Mesenchymal stem cell (in vitro differentiated cells and primary cell): Measurements from ENCODE around the gene AKAP7.

Experiments
- DNase-seq: peaks from one replicate; pipeline ENCODE4 v3.0.0-alpha.2; 2013
- H2AFZ ChIP-seq: one replicate; pipeline ENCODE4 v1.6.1; 2013; ENCODE audit warnings: low read depth, mild to moderate bottlenecking, control low read depth, inconsistent platforms, low read length, moderate library complexity
- H2AK5ac ChIP-seq: 2 replicates; pipeline ENCODE4 v1.6.1; 2013; ENCODE audit warnings: low read length, moderate library complexity, mild to moderate bottlenecking, inconsistent platforms; ENCODE audit not compliant: severe bottlenecking
- H2BK120ac ChIP-seq: one replicate; pipeline ENCODE4 v1.6.1; 2013; ENCODE audit warnings: low read depth, mild to moderate bottlenecking, inconsistent platforms, low read length, moderate library complexity
- H2BK12ac ChIP-seq, 2 experiments: one replicate each; pipeline ENCODE4 v1.6.1; 2013; ENCODE audit warnings: inconsistent platforms in 2 of 2, low read length in 2 of 2, mild to moderate bottlenecking in 2 of 2, moderate library complexity in 2 of 2, control low read depth in 1 of 2
- H2BK15ac ChIP-seq: one replicate; pipeline ENCODE4 v1.6.1; 2013; ENCODE audit warnings: mild to moderate bottlenecking, low read depth, inconsistent platforms; ENCODE audit not compliant: poor library complexity, severe bottlenecking
- H2BK5ac ChIP-seq: 2 replicates; pipeline ENCODE4 v1.6.1; 2013; ENCODE audit warnings: low read depth, mild to moderate bottlenecking, low read length, control low read depth, inconsistent platforms; ENCODE audit not compliant: poor library complexity, severe bottlenecking
- H3K14ac ChIP-seq, 2 experiments: one replicate each; pipeline ENCODE4 v1.6.1; 2013; ENCODE audit warnings: inconsistent platforms in 2 of 2, low read length in 2 of 2, control low read depth in 1 of 2, mild to moderate bottlenecking in 1 of 2, moderate library complexity in 1 of 2
- H3K18ac ChIP-seq, 2 experiments: one replicate each; pipeline ENCODE4 v1.6.1; 2013; ENCODE audit warnings: inconsistent platforms in 2 of 2, low read length in 2 of 2, control low read depth in 1 of 2, low read depth in 1 of 2, mild to moderate bottlenecking in 1 of 2
- H3K23ac ChIP-seq, 2 experiments: one replicate each; pipeline ENCODE4 v1.6.1; 2013; ENCODE audit warnings: inconsistent platforms in 2 of 2, low read length in 2 of 2, mild to moderate bottlenecking in 2 of 2, moderate library complexity in 2 of 2, control low read depth in 1 of 2
- H3K27ac ChIP-seq: 2 replicates; pipeline ENCODE4 v1.5.1; 2013; ENCODE audit warnings: mild to moderate bottlenecking, moderate library complexity, low read length, control low read depth, inconsistent platforms; ENCODE audit not compliant: poor library complexity, severe bottlenecking
- H3K27me3 ChIP-seq, 2 experiments: 2 replicates each; pipeline versions ENCODE4 v1.6.1 to v1.7.0; 2013; ENCODE audit warnings: low read length in 2 of 2, mild to moderate bottlenecking in 2 of 2, moderate library complexity in 2 of 2, control low read depth in 1 of 2, inconsistent platforms in 1 of 2; ENCODE audit not compliant: control insufficient read depth in 1 of 2, insufficient read depth in 1 of 2
- H3K36me3 ChIP-seq, 2 experiments: 2 replicates each; pipeline versions ENCODE4 v1.6.1 to v1.7.0; 2013; ENCODE audit warnings: low read length in 2 of 2, control low read depth in 1 of 2, inconsistent platforms in 1 of 2, low read depth in 1 of 2, mild to moderate bottlenecking in 1 of 2; ENCODE audit not compliant: insufficient read depth in 2 of 2, control insufficient read depth in 1 of 2
- H3K4ac ChIP-seq, 2 experiments: one replicate each; pipeline ENCODE4 v1.6.1; 2013; ENCODE audit warnings: inconsistent platforms in 2 of 2, low read length in 2 of 2, mild to moderate bottlenecking in 2 of 2, moderate library complexity in 2 of 2, control low read depth in 1 of 2, low read depth in 1 of 2
- H3K4me1 ChIP-seq: 2 replicates; pipeline ENCODE4 v1.6.1; 2013; ENCODE audit warnings: low read depth, low read length, control low read depth; ENCODE audit not compliant: control insufficient read depth, insufficient read depth
- H3K4me2 ChIP-seq: 2 replicates; pipeline ENCODE4 v1.6.1; 2013; ENCODE audit warnings: low read length, mild to moderate bottlenecking, inconsistent platforms; ENCODE audit not compliant: poor library complexity, severe bottlenecking
- H3K4me3 ChIP-seq, 2 experiments: 2 replicates each; pipeline versions ENCODE4 v1.5.1 to v1.7.0; 2013; ENCODE audit warnings: low read length in 2 of 2, mild to moderate bottlenecking in 2 of 2, control low read depth in 1 of 2, low read depth in 1 of 2; ENCODE audit not compliant: insufficient read depth in 1 of 2
- H3K79me1 ChIP-seq: replicated peaks from 2 replicates; pipeline ENCODE4 v1.6.1; 2013; ENCODE audit warnings: mild to moderate bottlenecking, control low read depth, low read length, inconsistent platforms; ENCODE audit not compliant: poor library complexity, severe bottlenecking
- H3K9ac ChIP-seq: 2 replicates; pipeline ENCODE4 v1.7.0; 2013; ENCODE audit warnings: mild to moderate bottlenecking, low read length, moderate library complexity
- H3K9me3 ChIP-seq: 2 replicates; pipeline ENCODE4 v1.7.0; 2013; ENCODE audit warnings: mild to moderate bottlenecking, low read length; ENCODE audit not compliant: control insufficient read depth
- H4K8ac ChIP-seq: one replicate; pipeline ENCODE4 v1.6.1; 2013; ENCODE audit warnings: inconsistent platforms, mild to moderate bottlenecking, low read length, moderate library complexity
- H4K91ac ChIP-seq: one replicate; pipeline ENCODE4 v1.6.1; 2013; ENCODE audit warnings: mild to moderate bottlenecking, low read length, inconsistent platforms
- WGBS: methylation state at CpG from one replicate; pipeline ENCODE4 v1.1.7; 2013; ENCODE audit warnings: mixed read lengths; 5-methylcytosine and 5-hydroxymethylcytosine counted together

The AKAP7 gene

DNA sequence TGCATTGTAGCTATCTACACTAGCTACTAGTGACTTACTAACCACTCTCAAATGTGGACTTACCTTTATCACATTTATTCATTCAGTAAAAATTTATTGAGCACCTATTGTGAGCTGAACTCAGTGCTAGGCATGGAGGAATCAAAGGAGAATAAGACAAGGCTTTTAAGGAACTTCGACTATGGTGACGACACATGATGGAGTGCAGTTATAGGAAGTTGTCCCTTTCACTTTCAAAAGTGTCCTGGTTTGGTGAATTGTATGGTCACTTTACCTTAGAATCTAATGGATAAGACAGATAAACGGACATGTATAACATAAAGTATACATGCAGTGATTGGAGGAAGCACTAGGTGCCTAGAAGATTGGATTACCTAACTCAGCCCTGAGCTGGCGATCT, 4.3 kb downstream of the AKAP7 start:
- no peak for DNase-seq
- H3K4me1 ChIP-seq: no peaks in the 10 kb centered on the region

GRCh38 chr6:131143319-131143718, 8.1 kb downstream of the AKAP7 start:
- DNase-seq: no peak
- H3K14ac ChIP-seq: no peak overlapping the region
- H2BK15ac ChIP-seq: no peak overlapping the region
- H3K4me1 ChIP-seq: no peaks in the 10 kb centered on the region
- no peak overlapping the region for H3K9ac ChIP-seq
- no peak overlapping the region for H3K18ac ChIP-seq
- no peaks in the 10 kb centered on the region for H3K27me3 ChIP-seq
- no peak overlapping the region for H3K4ac ChIP-seq
- no peak overlapping the region for H2AK5ac ChIP-seq
- 90% methylated on average over 3 of the region's 3 CpGs for WGBS
- peaks cover 0 to 5% of the 10 kb centered on the region in 2 experiments for H3K36me3 ChIP-seq
- no peak overlapping the region for H3K27ac ChIP-seq
- no peak overlapping the region for H2AFZ ChIP-seq
- no peak overlapping the region for H3K23ac ChIP-seq
- no peak overlapping the region for H3K4me3 ChIP-seq
- H2BK12ac ChIP-seq: no peak overlapping the region
- no peak overlapping the region for H3K4me2 ChIP-seq
- no peak overlapping the region for H4K91ac ChIP-seq
- no peak overlapping the region for H2BK120ac ChIP-seq
- H2BK5ac ChIP-seq: no peak overlapping the region
- H3K9me3 ChIP-seq: no peaks in the 10 kb centered on the region
- H3K79me1 ChIP-seq: peaks cover 14% of the 10 kb centered on the region
- no peak overlapping the region for H4K8ac ChIP-seq

More for the DNA sequence above, 4.3 kb downstream of the AKAP7 start:
- H3K27me3 ChIP-seq: no peaks in the 10 kb centered on the region
- H3K36me3 ChIP-seq: peaks cover 0 to 5% of the 10 kb centered on the region in 2 experiments
- no peak overlapping the region for H3K4me3 ChIP-seq
- no peak overlapping the region for H2BK12ac ChIP-seq
- no peak overlapping the region for H3K18ac ChIP-seq
- no peak overlapping the region for H2AK5ac ChIP-seq
- H3K27ac ChIP-seq: no peak overlapping the region
- no peaks in the 10 kb centered on the region for H3K9me3 ChIP-seq
- H3K23ac ChIP-seq: no peak overlapping the region
- no peak overlapping the region for H3K9ac ChIP-seq
- no peak overlapping the region for H2BK5ac ChIP-seq
- no peak overlapping the region for H4K8ac ChIP-seq
- no peak overlapping the region for H3K4me2 ChIP-seq
- no peak overlapping the region for H2AFZ ChIP-seq
- H4K91ac ChIP-seq: no peak overlapping the region
- H2BK15ac ChIP-seq: no peak overlapping the region
- H3K14ac ChIP-seq: no peak overlapping the region
- 100% methylated on average over 4 of the region's 4 CpGs for WGBS
- no peak overlapping the region for H3K4ac ChIP-seq
- H2BK120ac ChIP-seq: no peak overlapping the region
- H3K79me1 ChIP-seq: peaks cover 14% of the 10 kb centered on the region

- no peak overlapping the region for H3K4me2 ChIP-seq
- H2AFZ ChIP-seq: no peak overlapping the region
- no peak overlapping the region for H2BK15ac ChIP-seq
- H3K4me3 ChIP-seq: no peak overlapping the region
- H3K79me1 ChIP-seq: peaks cover 14% of the 10 kb centered on the region
- no peak overlapping the region for H2BK12ac ChIP-seq
- no peak overlapping the region for H4K8ac ChIP-seq
- no peaks in the 10 kb centered on the region for H3K9me3 ChIP-seq
- H3K4ac ChIP-seq: no peak overlapping the region
- no peak overlapping the region for H3K18ac ChIP-seq
- WGBS: 86% methylated on average over 2 of the region's 2 CpGs
- no peak overlapping the region for H3K14ac ChIP-seq
- H4K91ac ChIP-seq: no peak overlapping the region
- no peak overlapping the region for H3K9ac ChIP-seq
- H3K4me1 ChIP-seq: no peaks in the 10 kb centered on the region
- H2AK5ac ChIP-seq: no peak overlapping the region
- no peak overlapping the region for H2BK120ac ChIP-seq
- H3K36me3 ChIP-seq: peaks cover 0 to 5% of the 10 kb centered on the region in 2 experiments
- no peaks in the 10 kb centered on the region for H3K27me3 ChIP-seq
- no peak overlapping the region for H2BK5ac ChIP-seq
- DNase-seq: no peak
- no peak overlapping the region for H3K27ac ChIP-seq
- no peak overlapping the region for H3K23ac ChIP-seq
Observed at GRCh38 chr6:131146865-131147264, 11.6 kb downstream of the AKAP7 start.

DNA sequence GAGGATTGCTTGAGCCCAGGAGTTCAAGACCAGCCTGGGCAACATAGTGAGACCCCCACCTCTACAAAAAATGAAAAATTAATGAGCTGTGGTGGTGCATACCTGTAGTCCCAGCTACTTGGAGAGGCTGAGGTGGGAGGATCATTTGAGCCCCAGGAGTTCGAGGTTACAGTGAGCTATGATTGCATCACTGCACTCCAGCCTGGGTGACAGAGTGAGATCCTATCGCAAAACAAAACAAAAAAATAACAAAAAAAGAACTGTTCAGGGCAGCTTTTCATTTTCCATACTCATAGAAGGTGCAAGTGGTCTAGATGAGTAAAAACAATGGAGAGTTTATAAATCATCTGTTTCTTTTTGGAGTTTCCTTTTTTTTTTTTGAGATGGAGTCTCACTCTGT, 21.1 kb downstream of the AKAP7 start:
- no peak overlapping the region for H2AK5ac ChIP-seq
- H3K27me3 ChIP-seq: no peaks in the 10 kb centered on the region
- no peak overlapping the region for H3K4ac ChIP-seq
- H3K9ac ChIP-seq: no peak overlapping the region
- no peak overlapping the region for H3K14ac ChIP-seq
- no peak overlapping the region for H2BK12ac ChIP-seq
- no peak overlapping the region for H3K4me2 ChIP-seq
- no peak overlapping the region for H4K91ac ChIP-seq
- no peaks in the 10 kb centered on the region for H3K36me3 ChIP-seq
- peaks cover 1% of the 10 kb centered on the region for H3K4me1 ChIP-seq
- no peak overlapping the region for H3K27ac ChIP-seq
- no peak overlapping the region for H4K8ac ChIP-seq
- H3K79me1 ChIP-seq: no peaks in the 10 kb centered on the region
- no peak overlapping the region for H2BK5ac ChIP-seq
- WGBS: 100% methylated on average over 1 of the region's 2 CpGs
- no peak overlapping the region for H3K18ac ChIP-seq
- no peak overlapping the region for H3K4me3 ChIP-seq
- H3K23ac ChIP-seq: no peak overlapping the region
- no peak overlapping the region for H2BK15ac ChIP-seq
- H2AFZ ChIP-seq: no peak overlapping the region
- no peak overlapping the region for H2BK120ac ChIP-seq
- no peaks in the 10 kb centered on the region for H3K9me3 ChIP-seq
- no peak for DNase-seq
